HFF-Myc (cell line): Measurements from ENCODE around the gene ECSIT.
A peak's percentile ranks its signal among the peaks of the same experiment; 100 is the strongest.

ENCODE experiments used
- DNase-seq: peaks from one replicate; pipeline ENCODE4 v3.0.0-alpha.2; 2011; ENCODE audit warnings: low read depth; ENCODE audit errors: extremely low read depth
- H3K4me3 ChIP-seq: replicated peaks from 2 replicates; pipeline ENCODE4 v1.5.1; 2011; ENCODE audit warnings: low read depth, mild to moderate bottlenecking, control low read depth, low read length
- TF ChIP-seq, protein P1 (sequence below): IDR thresholded peaks from 2 replicates; pipeline ENCODE4 v1.5.1; 2012; ENCODE audit warnings: mild to moderate bottlenecking, low read depth, low read length, control low read depth; ENCODE audit errors: missing control alignments

Gene ECSIT

DNA sequence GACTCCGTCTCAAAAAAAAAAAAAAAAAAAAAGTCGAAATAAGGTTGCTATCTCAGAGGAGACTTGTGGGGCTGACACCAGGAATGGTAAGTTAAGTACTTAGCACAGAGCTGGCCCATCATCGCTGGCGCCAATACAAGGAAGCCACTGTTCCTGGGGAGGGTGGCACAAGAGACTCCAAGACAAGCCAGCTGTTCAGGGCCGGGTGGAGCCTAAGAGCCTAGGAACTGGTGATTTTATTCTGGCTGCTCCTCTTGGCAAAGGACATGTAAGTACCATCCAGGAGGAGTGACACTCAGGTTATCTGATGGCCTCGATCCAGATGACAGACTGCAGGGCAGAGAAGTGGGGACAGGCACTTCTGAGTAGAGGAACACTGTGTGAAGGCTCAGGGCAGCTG, 26.3 kb upstream of the ECSIT start:
- TF ChIP-seq, protein P1, sequence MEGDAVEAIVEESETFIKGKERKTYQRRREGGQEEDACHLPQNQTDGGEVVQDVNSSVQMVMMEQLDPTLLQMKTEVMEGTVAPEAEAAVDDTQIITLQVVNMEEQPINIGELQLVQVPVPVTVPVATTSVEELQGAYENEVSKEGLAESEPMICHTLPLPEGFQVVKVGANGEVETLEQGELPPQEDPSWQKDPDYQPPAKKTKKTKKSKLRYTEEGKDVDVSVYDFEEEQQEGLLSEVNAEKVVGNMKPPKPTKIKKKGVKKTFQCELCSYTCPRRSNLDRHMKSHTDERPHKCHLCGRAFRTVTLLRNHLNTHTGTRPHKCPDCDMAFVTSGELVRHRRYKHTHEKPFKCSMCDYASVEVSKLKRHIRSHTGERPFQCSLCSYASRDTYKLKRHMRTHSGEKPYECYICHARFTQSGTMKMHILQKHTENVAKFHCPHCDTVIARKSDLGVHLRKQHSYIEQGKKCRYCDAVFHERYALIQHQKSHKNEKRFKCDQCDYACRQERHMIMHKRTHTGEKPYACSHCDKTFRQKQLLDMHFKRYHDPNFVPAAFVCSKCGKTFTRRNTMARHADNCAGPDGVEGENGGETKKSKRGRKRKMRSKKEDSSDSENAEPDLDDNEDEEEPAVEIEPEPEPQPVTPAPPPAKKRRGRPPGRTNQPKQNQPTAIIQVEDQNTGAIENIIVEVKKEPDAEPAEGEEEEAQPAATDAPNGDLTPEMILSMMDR = no peak
- H3K4me3 ChIP-seq = no peak overlapping the region
- no peak for DNase-seq

DNA sequence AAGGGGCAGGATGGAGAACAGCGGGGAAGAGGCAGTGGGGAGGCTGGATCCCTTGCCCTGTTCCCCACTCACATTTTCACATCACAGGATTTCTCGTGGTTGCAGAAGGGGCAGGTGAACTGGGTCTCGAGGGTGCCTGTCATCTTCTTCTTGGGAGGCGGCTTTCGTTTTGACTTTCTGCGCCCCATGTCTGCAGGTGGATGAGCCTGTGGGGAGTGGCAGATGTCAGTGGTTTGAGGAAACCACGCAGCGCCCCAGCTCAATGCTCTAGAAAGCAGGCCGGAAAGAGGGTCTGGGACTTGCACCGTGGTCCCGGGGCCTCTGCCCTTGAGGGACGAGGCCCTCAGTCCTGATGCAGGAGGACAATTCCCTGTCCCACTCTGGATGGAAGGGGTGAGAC, 25.2 kb upstream of the ECSIT start:
- no peak for DNase-seq
- TF ChIP-seq, protein P1 = no peak
- H3K4me3 ChIP-seq = no peak overlapping the region

GRCh38 chr19:11552666-11553372, 23.9 kb upstream of the ECSIT start:
- DNase-seq = no peak
- TF ChIP-seq, protein P1 = no peak
- H3K4me3 ChIP-seq = no peak overlapping the region

DNA sequence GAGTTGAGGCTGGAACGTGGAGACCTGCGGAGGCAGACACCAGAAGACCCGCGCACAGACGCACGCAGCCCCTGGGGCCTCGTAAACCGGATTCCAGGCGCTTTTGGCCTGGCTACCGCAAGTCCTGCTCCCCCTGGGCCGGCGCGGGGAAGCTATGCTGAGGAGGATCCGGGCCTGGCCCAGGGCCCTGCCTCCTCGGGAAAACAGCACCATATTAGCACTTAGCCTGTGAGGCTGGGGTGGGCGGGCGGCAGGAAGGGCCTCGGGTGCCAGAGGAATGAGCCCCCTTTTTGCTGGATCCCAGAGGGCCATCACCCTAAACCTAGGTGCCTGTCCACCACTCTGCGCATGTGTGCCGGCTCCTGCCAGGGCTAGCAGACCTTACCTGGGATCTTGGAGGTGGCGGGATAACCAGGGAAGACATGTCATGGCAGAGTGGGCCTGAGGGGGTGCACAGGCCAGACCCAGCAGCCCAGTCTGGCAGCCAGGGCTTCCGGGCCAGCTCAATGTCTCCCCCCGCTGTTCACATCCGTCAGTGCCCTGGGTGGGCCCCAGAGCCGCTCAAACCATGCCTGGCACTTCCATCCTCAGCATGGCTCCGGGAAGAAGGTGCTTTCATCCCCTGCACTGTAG, 22.8 kb upstream of the ECSIT start:
- TF ChIP-seq, protein P1 = peak; percentile 55
- H3K4me3 ChIP-seq = no peak overlapping the region
- DNase-seq = no peak

- H3K4me3 ChIP-seq = no peak overlapping the region
- TF ChIP-seq, protein P1 = no peak
- no peak for DNase-seq
These were observed 21.3 kb upstream of the ECSIT start for GRCh38 chr19:11550265-11550664.

DNA sequence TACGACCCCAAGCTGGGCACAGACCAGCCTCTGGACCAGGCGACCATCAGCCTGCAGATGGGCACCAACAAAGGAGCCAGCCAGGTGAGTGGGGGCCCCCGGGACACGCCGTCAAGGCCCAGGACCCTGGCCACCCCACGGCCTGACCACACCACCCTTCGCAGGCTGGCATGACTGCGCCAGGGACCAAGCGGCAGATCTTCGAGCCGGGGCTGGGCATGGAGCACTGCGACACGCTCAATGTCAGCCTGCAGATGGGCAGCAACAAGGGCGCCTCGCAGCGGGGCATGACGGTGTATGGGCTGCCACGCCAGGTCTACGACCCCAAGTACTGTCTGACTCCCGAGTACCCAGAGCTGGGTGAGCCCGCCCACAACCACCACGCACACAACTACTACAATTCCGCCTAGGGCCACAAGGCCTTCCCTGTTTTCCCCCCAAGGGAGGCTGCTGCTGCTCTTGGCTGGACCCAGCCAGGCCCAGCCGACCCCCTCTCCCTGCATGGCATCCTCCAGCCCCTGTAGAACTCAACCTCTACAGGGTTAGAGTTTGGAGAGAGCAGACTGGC, 20.5 kb upstream of the ECSIT start:
- DNase-seq = no peak
- H3K4me3 ChIP-seq = no peak overlapping the region
- TF ChIP-seq, protein P1 = no peak
